ENCODE measurements around the gene STRADA.

DNA sequence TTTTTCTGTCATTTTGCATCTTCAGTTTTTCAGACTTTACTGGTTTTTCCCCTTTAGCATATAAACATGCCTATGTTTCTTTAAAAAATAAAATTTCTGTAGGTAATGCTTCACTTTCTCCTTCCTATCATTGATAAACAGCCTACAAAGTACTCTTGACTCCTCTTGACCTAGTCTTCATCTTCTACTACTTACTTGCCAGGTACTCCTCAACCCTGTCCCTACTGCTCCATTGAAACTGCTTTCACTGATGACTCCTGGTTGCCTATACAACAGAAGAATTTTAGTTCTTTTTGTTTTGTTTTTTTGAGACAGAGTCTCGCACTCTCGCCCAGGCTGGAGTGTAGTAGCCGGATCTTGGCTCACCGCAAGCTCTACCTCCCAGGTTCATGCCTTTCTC lies 39.3 kb upstream of the STRADA start:
- no peak for TF ChIP-seq CTCF (IDR thresholded peaks at IDR 0.05; ENCODE audit: poor library complexity)
- no peak for TF ChIP-seq EZH2 (IDR thresholded peaks at IDR 0.05; ENCODE audit: borderline replicate concordance)
